Skin epidermis (tissue), 12 donors: ENCODE measurements around the gene HNRNPU.

Source experiments
- H3K27ac ChIP-seq, 21 experiments: fragments of 200-600 bp; sonication (generic) in 11 of 21; one replicate each; pipeline ENCODE4 v1.5.0; 2020; ENCODE audit warnings: mild to moderate bottlenecking in 3 of 21, inconsistent platforms in 2 of 21, moderate library complexity in 2 of 21
- H3K4me3 ChIP-seq, 7 experiments: fragments of 200-600 bp; sonication (generic) in 2 of 7; one replicate each; pipeline ENCODE4 v1.5.0; 2020; ENCODE audit warnings: inconsistent platforms in 2 of 7, mild to moderate bottlenecking in 2 of 7, moderate library complexity in 1 of 7

The HNRNPU gene

GRCh38 chr1:244863491-244864252, 671 bp downstream of the HNRNPU start:
- Histone ChIP-seq H3K27ac (peak overlapping the region; percentile 95 to 100 (median 100)), H3K4me3 (peak overlapping the region; percentile 77 to 98 (median 85))

- H3K27ac ChIP-seq: peak overlapping the region; percentile 95 to 100 (median 100)
- peak overlapping the region; percentile 77 to 98 (median 85) for H3K4me3 ChIP-seq
Measured at GRCh38 chr1:244862699-244863490, 1.4 kb downstream of the HNRNPU start.

- peak overlapping the region in 20 of 21 experiments; percentile 95 to 100 (median 100) for H3K27ac ChIP-seq
- peak overlapping the region; percentile 77 to 98 (median 85) for H3K4me3 ChIP-seq
Measured at GRCh38 chr1:244862354-244862698, 2.0 kb downstream of the HNRNPU start.

DNA sequence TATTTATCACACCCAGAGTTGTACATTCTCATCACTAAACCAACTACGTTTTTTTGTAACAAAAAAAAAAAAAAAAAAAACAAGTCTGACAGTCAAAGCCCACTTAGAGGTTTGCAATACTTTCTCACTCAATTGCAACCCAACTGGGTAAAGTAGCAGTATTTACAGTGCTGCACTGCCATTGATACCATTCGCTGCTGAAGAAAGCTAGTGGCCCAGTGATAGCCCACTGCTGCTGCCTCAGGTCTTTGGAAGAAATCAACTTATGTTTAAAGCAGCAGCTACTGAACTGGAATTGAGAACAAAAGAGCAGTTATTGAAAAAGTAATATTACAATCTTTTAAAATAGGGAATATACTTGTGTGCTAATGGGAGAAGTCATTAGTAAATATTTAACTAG, 2.7 kb downstream of the HNRNPU start:
- H3K27ac ChIP-seq: peak overlapping the region in 8 of 21 experiments; percentile 10 to 100 (median 96)

GRCh38 chr1:244860914-244861610, 3.3 kb downstream of the HNRNPU start:
- Histone ChIP-seq H3K4me3 (peak overlapping the region in 5 of 7 experiments; percentile 77 to 97 (median 85)), H3K27ac (peak overlapping the region in 7 of 21 experiments; percentile 8 to 100 (median 47))

More for the DNA sequence above, 2.7 kb downstream of the HNRNPU start:
- H3K4me3 ChIP-seq: peak overlapping the region; percentile 77 to 98 (median 85)

DNA sequence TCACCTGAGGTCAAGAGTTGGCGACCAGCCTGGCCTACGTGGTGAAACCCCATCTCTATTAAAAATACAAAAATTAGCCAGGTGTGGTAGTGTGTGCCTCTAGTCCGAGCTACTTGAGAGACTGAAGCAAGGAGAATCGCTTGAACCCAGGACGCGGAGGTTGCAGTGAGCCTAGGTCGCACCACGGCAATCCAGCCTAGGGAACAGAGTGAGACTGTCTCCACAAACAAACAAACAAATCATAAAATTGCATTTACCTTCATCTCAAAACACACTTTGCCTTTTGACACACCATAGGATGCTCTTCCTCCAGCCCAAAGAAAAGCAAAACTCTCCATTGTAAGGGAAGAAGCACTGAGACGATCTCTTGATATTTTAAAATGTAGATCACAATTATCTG, 4.3 kb downstream of the HNRNPU start:
- peak overlapping the region in 3 of 7 experiments; percentile 13 to 85 (median 77) for H3K4me3 ChIP-seq
- peak overlapping the region in 5 of 21 experiments; percentile 13 to 100 (median 50) for H3K27ac ChIP-seq

- no peak overlapping the region for H3K4me3 ChIP-seq
- H3K27ac ChIP-seq: no peak overlapping the region
Measured at GRCh38 chr1:244858357-244858756, 6.0 kb downstream of the HNRNPU start.

GRCh38 chr1:244857761-244858160, 6.6 kb downstream of the HNRNPU start:
- peak overlapping the region in 1 of 21 experiments; percentile 18 for H3K27ac ChIP-seq
- no peak overlapping the region for H3K4me3 ChIP-seq

DNA sequence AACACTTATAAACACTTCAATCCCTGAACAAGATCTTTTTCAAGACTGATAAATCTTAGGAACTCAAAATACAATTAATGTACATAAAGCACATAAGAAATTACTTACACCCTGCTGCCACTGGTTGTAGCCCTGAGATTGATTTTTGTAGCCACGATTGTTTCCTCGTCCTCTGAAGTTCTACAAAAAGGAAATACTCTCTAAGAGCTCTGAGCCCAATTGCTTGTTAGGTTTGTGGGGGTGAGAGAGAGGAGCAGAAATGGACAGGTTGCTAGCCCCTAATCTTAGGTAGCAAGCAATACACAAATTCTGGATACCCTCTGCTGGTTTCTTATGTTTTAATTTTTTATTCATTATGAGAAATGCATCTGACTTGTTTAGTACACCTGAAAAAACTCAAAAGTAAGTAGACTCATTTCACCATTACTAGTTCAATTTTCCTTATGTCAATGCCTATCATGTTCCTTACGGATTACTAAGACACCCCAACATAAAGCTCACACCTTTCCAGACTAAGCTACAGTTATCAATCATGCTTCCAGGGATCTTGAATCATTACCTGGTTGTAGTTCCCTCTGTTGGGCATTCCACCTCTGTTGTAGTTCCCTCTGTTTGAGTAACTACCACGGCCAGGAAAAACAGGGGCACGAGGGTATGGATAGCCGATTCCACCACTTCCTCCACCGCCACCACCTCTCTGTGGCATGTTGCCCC, 9.3 kb downstream of the HNRNPU start:
- no peak overlapping the region for H3K27ac ChIP-seq
- H3K4me3 ChIP-seq: no peak overlapping the region

GRCh38 chr1:244854166-244854565, 10.2 kb downstream of the HNRNPU start:
- no peak overlapping the region for H3K4me3 ChIP-seq
- H3K27ac ChIP-seq: peak overlapping the region in 1 of 21 experiments; percentile 17

DNA sequence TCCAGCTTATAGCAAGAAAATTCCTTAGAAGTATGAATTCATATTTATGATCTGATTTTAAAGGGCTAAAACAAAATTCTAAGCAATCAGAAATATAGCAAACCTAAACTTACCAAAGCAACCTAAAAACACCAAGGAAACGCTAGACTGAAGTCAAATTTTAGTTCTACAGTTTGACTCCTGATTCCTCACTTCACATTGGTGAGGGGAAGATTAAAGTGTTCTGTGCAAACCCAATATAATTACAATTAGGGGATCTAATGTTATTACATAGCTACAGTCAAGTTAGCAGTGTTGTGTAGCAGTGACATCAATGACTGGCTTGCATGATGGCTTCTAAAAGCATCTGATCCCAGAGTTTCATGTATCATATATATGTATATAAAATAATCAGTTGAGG, 11.6 kb downstream of the HNRNPU start:
- H3K27ac ChIP-seq: no peak overlapping the region
- no peak overlapping the region for H3K4me3 ChIP-seq

DNA sequence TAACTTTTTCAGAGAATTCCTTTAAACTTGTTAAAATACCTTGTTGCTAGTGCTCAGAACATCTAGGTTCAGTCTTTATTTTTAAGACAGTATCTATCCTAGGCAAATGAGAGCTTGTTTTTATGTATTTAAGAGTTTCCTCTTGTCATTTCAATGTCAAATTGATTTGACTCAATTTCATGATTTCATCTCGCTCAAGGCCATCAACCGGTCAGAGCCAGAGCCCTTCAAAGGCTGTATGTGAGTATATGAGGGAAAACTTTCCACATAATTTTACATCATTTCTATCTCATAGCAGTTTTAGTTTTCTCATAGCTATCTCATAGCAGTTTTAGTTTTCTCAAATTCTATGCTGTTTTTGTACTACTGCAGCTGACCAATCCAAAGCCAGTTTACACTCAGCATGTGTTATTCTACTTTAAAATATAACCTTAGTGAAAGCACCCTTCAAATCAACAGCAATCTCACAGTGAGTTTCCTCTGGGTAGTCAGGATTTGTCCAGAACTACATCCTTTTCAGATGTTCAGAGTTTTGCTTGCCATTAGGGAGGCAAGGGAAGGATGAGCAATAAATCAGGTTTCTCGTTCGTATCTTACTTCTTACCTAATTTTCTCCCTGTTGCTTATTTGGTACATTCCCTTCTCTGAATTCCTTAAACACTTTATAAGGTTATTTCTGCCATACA, 12.7 kb downstream of the HNRNPU start:
- no peak overlapping the region for H3K4me3 ChIP-seq
- H3K27ac ChIP-seq: no peak overlapping the region

- H3K27ac ChIP-seq: no peak overlapping the region
- H3K4me3 ChIP-seq: no peak overlapping the region
Measured at GRCh38 chr1:244850896-244851295, 13.4 kb downstream of the HNRNPU start.

DNA sequence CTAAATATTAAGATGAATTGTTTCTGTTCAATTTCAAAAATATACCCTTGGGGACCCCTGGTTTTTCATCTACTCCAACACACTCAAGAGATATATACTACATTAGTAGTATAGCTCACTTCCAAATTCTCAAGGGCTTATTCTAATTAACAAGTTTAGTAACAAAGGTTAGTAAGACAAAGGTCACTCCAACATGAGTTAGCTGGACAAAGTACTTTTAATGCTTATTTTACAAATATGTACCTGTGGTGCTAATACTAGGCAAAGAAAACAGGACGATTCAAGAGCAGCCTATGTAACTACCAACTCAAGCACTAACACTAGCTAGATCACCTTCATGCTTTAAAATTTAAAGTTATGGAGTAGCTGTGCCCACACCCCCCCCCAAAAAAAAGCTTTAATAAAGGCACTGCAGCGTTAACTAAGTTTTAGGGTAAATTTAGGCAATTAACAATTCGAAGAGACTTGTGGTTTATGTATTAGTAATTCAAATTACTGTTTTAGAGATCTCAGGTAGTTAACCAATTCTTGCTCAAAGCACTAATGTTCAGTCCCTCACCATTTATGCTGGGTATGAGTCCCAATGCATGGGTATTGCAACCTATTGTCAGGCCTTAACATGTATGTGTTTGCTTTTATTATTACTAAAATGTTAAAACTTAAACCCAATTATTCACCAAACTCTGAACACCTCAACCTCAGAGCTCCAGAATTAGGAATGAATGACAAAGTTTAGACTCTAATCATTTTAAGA, 14.1 kb downstream of the HNRNPU start:
- Histone ChIP-seq H3K4me3 (no peak overlapping the region), H3K27ac (no peak overlapping the region)

- no peak overlapping the region for H3K27ac ChIP-seq
- H3K4me3 ChIP-seq: no peak overlapping the region
Measured at GRCh38 chr1:244849189-244849866, 15.0 kb downstream of the HNRNPU start.

DNA sequence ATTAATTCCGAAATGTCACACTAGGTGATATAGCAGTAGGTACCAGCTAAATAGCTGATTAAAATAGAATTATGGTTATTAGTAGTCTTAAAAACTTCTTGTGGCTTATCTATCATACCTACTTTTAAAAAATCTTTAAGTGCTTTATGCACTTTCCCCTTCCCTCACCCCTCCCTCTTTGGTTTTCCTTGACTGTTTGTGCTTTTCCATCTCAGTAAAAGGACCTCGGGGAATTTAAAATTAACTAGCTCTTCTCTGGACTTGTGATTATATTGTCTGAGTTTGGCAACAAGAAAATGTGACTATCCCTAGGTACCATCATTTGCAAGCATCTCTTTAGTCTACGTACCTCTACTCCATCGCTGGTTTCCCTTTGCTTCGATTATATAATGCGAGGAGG, 17.7 kb downstream of the HNRNPU start:
- no peak overlapping the region for H3K4me3 ChIP-seq
- no peak overlapping the region for H3K27ac ChIP-seq

GRCh38 chr1:244844155-244845121, 19.9 kb downstream of the HNRNPU start:
- no peak overlapping the region for H3K27ac ChIP-seq

More at GRCh38 chr1:244844155-244845121, 19.9 kb downstream of the HNRNPU start:
- no peak overlapping the region for H3K4me3 ChIP-seq
